PFSK-1 (cell line): ENCODE measurements around the gene SRD5A2.

ENCODE experiments used
- FOXP2 ChIP-seq: optimal IDR thresholded peaks from 2 replicates; pipeline ENCODE3; 2011; ENCODE audit warnings: borderline replicate concordance, control low read depth, inconsistent platforms; ENCODE audit not compliant: insufficient read depth; ENCODE audit errors: extremely low read length, extremely low read depth
- POLR2AphosphoS5 ChIP-seq: IDR thresholded peaks from 2 replicates; pipeline ENCODE4 v1.6.1; 2012; ENCODE audit warnings: low read depth, mild to moderate bottlenecking, control low read depth, low read length, moderate library complexity
- REST ChIP-seq, 2 experiments: IDR thresholded peaks; 2 replicates each; pipeline versions ENCODE4 v1.6.1 to v1.8.0; 2011 to 2012; ENCODE audit warnings: low read depth in 2 of 2, low read length in 2 of 2, control low read depth in 1 of 2, inconsistent platforms in 1 of 2, mild to moderate bottlenecking in 1 of 2, moderate library complexity in 1 of 2; ENCODE audit not compliant: insufficient read depth in 1 of 2
- SIN3A ChIP-seq: IDR thresholded peaks from 2 replicates; pipeline ENCODE4 v1.6.1; 2012; ENCODE audit warnings: mild to moderate bottlenecking, low read length, moderate library complexity, borderline replicate concordance; ENCODE audit not compliant: insufficient read depth
- TAF1 ChIP-seq: IDR thresholded peaks from 2 replicates; pipeline ENCODE4 v1.6.1; 2012; ENCODE audit warnings: low read length, control low read depth, borderline replicate concordance; ENCODE audit not compliant: insufficient read depth

Gene SRD5A2

GRCh38 chr2:31522786-31523185 is 58.0 kb downstream of the SRD5A2 start:
- TF ChIP-seq SIN3A (no peak), FOXP2 (no peak), TAF1 (no peak), POLR2AphosphoS5 (no peak), REST (IDR thresholded peaks at IDR 0.05; ENCODE audit: insufficient read depth in 1 of 2, low read depth in 2 of 2, low read length in 2 of 2) (no peak)

DNA sequence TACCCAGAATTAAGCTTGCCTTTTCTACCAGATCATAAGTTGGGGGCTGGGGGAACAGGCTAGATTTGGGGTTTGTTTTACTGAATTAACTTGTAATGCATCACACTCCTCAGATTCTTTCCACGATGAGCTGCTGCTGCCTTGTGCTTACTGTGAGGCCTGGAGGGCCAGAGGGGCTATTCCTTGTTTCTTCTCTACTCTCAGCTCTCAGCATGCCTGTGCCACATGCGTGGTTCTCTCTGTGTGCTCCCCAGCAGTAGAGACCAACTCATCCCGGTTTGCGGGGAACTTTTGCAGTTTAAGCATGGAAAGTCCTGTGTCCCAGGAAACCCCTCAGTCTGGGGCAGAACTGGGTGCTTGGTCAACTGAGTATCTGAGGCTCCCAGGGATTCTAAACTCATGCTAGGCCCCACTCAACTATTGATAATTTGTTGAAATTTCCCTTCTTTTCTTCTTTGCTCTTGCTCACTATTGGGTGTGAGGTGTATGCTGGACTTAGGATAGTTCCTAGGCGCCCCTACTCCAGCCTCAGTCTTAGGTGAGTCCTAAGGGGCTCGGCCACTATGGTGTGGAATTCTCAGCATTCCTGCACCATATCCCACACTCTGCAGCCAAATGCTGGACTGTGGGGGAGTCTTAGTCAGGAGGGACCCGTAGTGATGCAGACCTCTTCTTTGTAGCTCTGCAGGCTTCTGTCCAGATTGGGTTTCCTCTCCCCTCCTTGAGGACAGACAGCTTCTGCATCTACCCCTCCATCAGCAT is 63.1 kb downstream of the SRD5A2 start:
- TF ChIP-seq TAF1 (no peak), POLR2AphosphoS5 (no peak), FOXP2 (no peak), SIN3A (no peak), REST (IDR thresholded peaks at IDR 0.05; ENCODE audit: insufficient read depth in 1 of 2, low read depth in 2 of 2, low read length in 2 of 2) (no peak)

- TF ChIP-seq TAF1 (no peak), POLR2AphosphoS5 (no peak), REST (IDR thresholded peaks at IDR 0.05; ENCODE audit: insufficient read depth in 1 of 2, low read depth in 2 of 2, low read length in 2 of 2) (no peak), SIN3A (no peak), FOXP2 (no peak)
Measured at GRCh38 chr2:31515586-31515985, 65.2 kb downstream of the SRD5A2 start.

DNA sequence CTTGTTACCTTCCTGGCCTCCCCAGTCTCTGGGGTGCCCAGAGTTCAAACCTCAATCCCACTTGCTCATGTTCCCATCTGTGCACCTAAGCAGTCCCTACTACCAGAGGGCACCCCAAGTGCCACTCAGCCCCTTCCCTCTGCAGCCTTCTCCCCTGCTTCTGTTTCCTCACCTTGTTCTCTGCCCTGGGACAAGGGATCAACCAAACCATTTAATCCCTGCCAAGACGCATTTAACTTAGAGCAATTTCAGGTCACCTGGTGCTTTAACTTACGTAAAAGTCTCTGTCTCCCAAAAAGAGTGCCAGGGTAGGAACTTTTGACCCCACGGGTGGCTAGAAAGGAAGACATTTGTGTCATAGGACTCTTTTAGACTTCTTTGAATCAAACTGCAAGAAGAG is 67.2 kb downstream of the SRD5A2 start:
- TF ChIP-seq TAF1, result no peak
- TF ChIP-seq FOXP2, result no peak
- TF ChIP-seq POLR2AphosphoS5, result no peak
- no peak for TF ChIP-seq REST (IDR thresholded peaks at IDR 0.05; ENCODE audit: insufficient read depth in 1 of 2, low read depth in 2 of 2, low read length in 2 of 2)
- no peak for TF ChIP-seq SIN3A
